HG03520 (cell line): ENCODE measurements around the gene FCN3.
"Not testable (repeated sequence)": the region's sequence is repeated elsewhere in the genome, so short reads cannot be mapped to it uniquely, and the experiment has no call there.

Experiments used
- ATAC-seq: cut with Tn5 transposase; IDR thresholded peaks from one replicate; pipeline ENCODE4 v1.9.1; 2021; ENCODE audit warnings: mild to moderate bottlenecking, moderate library complexity; ENCODE audit not compliant: unreplicated experiment

Gene FCN3

GRCh38 chr1:27400082-27400962 lies 25.7 kb upstream of the FCN3 start:
- no peak for ATAC-seq

DNA sequence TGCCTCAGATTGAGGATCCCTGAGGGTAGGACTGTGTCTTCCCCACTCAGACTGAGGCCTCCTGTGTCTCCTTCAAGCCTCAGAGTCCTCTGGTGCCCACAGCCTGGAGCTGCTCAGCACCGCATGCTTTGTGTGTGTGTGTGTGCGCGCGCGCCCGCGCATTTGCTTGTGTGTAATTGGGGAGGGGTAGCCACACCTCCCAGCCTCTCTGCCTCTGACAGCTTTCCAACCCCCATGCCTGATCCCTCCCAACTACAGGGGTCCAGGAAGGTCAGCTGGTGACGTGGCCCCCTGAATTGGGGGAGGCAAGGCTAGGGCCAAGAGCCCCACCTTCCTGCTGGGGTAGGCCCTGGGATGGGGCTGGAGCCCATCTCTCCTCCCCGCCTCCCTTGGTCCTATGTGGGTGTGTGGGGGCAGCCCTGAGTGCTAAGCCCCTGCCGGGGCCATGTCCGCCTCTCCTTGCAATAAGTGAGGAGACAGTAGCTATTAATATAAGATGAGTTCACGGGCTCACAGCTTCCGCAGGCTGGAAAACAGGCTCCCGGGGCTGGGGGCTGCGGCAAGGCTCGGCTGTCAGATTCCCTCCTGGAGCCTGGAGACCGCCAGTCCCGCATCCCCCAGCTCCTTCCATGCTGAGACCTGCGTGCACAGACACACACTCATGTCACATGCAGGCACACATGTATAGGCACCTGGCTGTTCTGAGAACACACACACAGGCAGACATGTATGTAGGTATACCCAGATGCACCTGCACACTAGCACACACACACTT lies 24.8 kb upstream of the FCN3 start:
- no peak for ATAC-seq

GRCh38 chr1:27398405-27399149 lies 24.0 kb upstream of the FCN3 start:
- no peak for ATAC-seq

- ATAC-seq = no peak
Measured at GRCh38 chr1:27397749-27398148, 23.1 kb upstream of the FCN3 start.

DNA sequence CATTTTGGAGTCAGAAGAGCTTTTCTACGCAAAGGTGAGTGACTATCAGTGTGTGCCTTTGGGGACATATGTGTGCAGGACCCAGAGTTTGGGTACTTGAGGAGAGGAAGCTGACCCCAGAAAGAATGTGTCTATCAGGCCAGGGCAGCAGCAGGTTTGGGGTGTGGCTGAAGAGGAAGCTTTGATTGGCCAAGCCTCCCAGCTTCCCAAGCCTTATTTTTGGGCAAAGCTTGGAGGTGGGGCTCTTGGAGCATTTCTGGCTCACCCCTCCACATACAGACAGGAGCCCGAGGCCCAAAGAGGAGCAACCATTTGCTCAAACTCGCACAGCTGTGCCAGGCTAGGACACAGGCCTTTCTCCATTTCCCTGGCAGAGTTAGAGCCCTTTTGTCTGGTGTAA lies 22.5 kb upstream of the FCN3 start:
- no peak for ATAC-seq

DNA sequence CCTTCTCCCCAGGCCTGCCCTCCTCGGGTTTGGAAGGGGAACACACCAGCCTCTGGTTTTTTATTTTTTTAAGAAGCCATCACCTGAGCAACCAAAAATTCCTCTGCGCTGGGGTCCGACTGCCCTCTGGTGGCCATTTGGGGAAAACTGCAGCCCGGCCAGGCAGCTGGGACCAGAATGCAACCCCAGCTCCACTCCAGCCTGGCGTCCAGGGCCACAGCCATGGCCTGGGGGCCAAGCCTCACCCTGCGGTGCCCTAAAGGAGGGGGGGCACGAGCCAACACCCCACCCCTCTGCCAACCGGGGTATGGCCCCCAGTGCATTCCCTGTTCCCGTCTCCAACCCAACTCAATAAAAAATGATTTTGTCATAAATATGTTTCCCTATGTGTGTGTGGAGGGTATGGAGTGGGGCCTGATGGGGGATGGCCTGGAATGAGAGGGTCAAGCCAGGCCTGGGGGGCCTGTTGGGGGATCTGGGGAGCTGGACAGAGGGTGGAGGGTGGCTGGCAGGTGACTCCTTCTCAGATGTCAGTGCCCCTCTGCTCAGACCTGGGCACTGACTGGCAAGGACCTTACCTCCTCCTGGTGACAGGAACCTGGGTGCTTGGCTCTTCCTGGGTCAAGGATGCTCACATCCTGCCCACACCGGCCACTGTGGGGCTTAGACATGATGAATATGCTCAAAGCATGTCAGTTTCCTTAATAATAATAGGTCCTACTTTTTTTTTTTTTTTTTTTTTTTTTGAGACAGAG lies 21.0 kb upstream of the FCN3 start:
- ATAC-seq = no peak

DNA sequence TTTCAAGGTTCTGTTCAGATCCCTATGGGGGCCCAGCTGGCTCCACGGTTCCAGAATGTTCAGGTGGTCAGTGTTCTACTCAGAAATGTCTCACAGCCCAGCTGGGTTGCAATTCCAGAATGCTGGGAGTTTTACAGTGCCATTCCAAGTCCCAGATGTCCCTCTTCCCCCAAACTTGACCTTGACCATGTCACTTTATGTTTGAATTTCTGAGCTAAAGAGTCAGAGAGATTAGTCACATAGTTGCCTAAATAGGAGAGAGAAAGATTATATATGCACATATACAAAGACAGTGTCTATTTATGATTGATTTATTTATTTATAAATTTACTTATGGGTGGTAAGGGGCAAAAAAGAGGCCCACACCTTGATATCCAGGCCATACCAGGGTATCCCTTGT lies 20.3 kb upstream of the FCN3 start:
- ATAC-seq = no peak

GRCh38 chr1:27394282-27394658 lies 19.6 kb upstream of the FCN3 start:
- ATAC-seq = no peak

GRCh38 chr1:27393641-27394281 lies 19.1 kb upstream of the FCN3 start:
- no peak for ATAC-seq

- ATAC-seq = no peak
Measured at GRCh38 chr1:27392778-27393635, 18.4 kb upstream of the FCN3 start.

DNA sequence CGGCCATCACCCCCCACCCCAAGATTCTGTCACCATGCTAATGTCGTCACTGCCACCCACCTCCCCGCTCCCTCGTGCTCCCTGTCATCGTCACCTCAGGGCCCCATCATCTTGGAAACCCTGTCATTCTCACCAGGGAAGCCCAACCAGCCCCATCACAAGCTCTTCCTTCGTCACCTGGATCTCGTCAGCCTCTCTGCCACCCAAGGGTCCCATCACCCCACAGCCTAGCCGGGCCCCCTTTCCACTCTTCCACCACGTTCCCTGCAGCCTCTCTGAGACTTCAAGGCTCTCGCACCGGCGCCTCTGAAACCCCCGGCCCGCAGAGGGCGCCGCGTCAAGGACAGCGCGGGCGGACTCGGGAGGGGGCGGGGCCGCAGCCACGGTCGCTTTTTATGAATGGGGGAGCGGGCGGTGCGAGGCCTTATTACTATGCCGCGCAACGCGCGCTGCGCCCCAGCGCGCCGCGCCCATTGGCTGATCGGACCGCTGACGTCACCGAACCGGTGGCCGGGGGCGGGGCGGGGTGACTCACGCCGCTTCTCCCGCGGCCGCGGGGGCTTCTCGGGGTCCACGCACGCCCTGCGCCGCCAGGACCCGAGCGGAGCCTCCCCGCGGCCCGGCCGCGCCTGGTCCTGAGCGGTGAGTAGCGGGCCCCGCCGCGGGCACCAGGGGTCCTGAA lies 17.6 kb upstream of the FCN3 start, which contains the start of gene GPR3:
Gene GPR3, plus strand, starts transcription at position 527 of the 682 bp plus-strand sequence. CDS start 1,177 bp downstream, outside the sequence.
- peak; percentile 71 for ATAC-seq

GRCh38 chr1:27391511-27392095 lies 17.0 kb upstream of the FCN3 start:
- ATAC-seq = no peak

DNA sequence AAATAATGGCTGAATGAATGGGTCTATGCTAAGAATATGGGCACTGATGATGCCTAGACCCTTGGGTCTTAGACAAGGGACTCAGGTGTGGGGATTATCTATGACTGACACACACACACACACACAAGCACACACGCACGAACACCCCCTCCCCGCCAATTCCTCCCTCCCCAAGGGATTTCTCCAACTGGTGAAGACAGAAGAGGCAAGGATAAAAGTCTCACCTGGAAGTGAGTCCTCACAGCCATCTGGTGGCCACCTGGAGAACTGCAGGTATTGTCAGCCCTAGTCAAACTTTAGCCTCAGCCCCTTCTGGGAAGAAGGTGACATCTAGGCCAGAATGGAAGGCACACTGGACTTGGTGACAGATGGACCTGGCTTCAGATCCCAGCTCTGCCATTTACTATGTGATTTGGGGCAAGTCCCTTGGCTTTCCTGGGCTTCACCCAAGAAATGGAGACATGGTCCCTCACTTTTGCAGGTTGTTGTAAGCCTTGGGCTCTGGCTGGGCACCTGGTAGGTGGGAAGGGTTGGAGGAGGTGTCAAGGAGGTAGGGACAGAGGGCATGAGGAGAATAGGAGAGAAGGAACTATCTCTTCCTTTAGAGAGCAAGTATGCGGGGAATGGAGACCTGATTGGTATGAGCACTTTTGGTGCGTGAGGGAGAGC lies 13.8 kb upstream of the FCN3 start:
- ATAC-seq = no peak

GRCh38 chr1:27384797-27385196 lies 10.2 kb upstream of the FCN3 start:
- ATAC-seq = not testable (repeated sequence)

DNA sequence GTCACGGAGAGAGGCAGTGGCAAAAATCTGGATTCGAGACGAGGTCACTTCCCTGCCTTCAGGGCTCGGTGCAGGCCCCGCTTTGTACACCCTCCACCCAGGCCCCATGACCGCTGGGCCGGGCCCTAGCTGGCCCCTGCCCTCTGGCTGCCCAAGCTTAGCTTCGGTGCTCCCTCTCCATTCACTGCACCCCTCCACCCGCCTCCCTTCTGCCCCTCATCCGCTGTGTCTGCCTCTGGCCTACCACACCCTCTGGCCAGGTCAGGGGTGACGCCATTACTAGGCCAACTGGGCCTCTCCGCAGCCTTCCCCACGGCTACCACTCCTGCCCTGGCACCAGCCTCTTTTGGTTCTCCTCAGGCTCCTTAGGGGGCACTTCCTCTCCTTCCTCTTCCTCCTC lies 9.0 kb upstream of the FCN3 start:
- ATAC-seq = no peak

- ATAC-seq = no peak
Measured at GRCh38 chr1:27383039-27383605, 8.5 kb upstream of the FCN3 start, which contains the start of gene CD164L2. Gene CD164L2, minus strand, starts transcription at chr1:27383333. Its CDS starts 94 bp downstream, at chr1:27383239.
